Activated T-cell treated with anti-CD3 and anti-CD28 coated beads, Interleukin-2, amount 50 U/mL, for 24 hours (primary cell): ENCODE results near the gene COL18A1.
A peak's percentile ranks its signal among the peaks of the same experiment; 100 is the strongest.

ENCODE experiments used
- DNase-seq: peaks from one replicate; pipeline ENCODE4 v3.0.0-alpha.2; 2020
- H3K27ac Mint-ChIP-seq: 2 replicates; pipeline ENCODE4 v1.8.0; 2020; ENCODE audit warnings: mild to moderate bottlenecking, mixed read lengths
- H3K27me3 Mint-ChIP-seq: 2 replicates; pipeline ENCODE4 v1.8.0; 2020; ENCODE audit warnings: mixed read lengths
- H3K36me3 Mint-ChIP-seq: 2 replicates; pipeline ENCODE4 v1.8.0; 2020; ENCODE audit warnings: low read depth, mixed read lengths
- H3K4me1 Mint-ChIP-seq: 2 replicates; pipeline ENCODE4 v1.8.0; 2020; ENCODE audit warnings: low read depth, mixed read lengths
- H3K4me3 Mint-ChIP-seq: 2 replicates; pipeline ENCODE4 v1.8.0; 2020; ENCODE audit warnings: mild to moderate bottlenecking, moderate library complexity, mixed read lengths
- H3K9me3 Mint-ChIP-seq: 2 replicates; pipeline ENCODE4 v1.8.0; 2020; ENCODE audit warnings: mixed read lengths

Gene COL18A1

DNA sequence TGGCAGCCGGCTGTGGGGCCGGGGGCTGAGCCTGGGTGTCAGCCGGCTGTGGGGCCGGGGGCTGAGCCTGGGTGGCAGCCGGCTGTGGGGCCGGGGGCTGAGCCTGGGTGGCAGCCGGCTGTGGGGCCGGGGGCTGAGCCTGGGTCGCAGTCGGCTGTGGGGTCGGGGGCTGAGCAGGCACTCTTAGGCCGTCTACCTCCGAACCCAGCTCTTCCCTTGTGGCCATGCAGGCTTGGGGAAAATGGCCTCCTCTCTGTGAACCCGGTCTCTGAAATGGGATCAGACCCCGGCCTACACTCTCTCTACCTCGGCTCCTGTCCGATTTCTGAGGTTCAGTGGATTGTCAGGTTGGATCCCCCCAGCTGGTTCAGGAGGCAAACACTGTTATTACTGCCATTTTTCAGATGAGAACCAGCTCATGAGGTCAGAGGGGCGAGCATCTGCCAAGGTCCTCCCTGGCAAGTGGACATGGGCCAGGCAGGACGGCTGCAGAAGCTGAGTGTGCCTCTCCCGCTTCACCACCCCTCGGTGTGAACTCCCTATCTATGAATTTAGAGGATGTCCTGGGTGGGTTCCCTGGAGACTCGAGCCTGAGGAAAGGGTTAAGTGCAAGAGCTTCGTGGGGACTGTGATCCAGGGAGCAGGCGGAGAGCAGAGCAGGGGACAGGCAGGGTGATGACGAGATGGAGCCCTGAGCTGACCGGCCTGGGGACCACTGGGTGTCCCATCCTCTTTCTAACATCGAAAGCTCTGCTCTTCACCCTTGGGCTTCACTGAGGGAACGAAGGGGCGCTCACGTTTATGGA, 10.9 kb upstream of the COL18A1 start:
- Mint-ChIP-seq H3K4me1 (no peaks in the 10 kb centered on the region), H3K4me3 (no peak overlapping the region), H3K27ac (no peak overlapping the region), H3K27me3 (peaks cover 22% of the 10 kb centered on the region), H3K9me3 (no peaks in the 10 kb centered on the region), H3K36me3 (no peaks in the 10 kb centered on the region)
- no peak for DNase-seq

DNA sequence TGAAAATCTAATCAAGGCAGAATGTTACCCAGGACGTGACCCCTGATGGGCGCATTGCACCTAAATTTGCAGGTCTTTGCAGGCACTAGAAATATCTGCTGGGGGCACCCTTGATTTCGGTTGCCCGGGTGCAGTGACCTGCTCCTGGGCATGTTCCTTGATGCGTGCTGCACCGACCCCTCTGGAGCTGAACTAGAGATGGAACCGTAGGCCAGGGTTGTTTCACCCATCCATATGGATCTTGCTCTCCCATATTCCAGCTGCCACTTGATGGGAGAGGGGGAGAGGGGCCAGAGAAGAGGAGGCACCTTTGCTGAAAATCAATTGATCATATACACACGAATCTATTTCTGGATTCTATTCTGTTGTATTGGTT, 8.4 kb upstream of the COL18A1 start:
- H3K4me1 Mint-ChIP-seq: no peaks in the 10 kb centered on the region
- H3K4me3 Mint-ChIP-seq: no peak overlapping the region
- no peak for DNase-seq
- no peak overlapping the region for H3K27ac Mint-ChIP-seq
- H3K27me3 Mint-ChIP-seq: peaks cover 32% of the 10 kb centered on the region
- H3K36me3 Mint-ChIP-seq: no peaks in the 10 kb centered on the region
- peaks cover 6% of the 10 kb centered on the region for H3K9me3 Mint-ChIP-seq

- Mint-ChIP-seq H3K4me1 (no peaks in the 10 kb centered on the region), H3K27me3 (peaks cover 33% of the 10 kb centered on the region)
Observed at GRCh38 chr21:45397381-45397780, 7.6 kb upstream of the COL18A1 start.

GRCh38 chr21:45401054-45401518, 3.9 kb upstream of the COL18A1 start:
- Mint-ChIP-seq H3K27me3 (peaks cover 54% of the 10 kb centered on the region), H3K36me3 (no peaks in the 10 kb centered on the region), H3K4me1 (peaks cover 7% of the 10 kb centered on the region), H3K4me3 (no peak overlapping the region), H3K27ac (no peak overlapping the region), H3K9me3 (peaks cover 11% of the 10 kb centered on the region)
- no peak for DNase-seq

More at GRCh38 chr21:45397381-45397780, 7.6 kb upstream of the COL18A1 start:
- peaks cover 11% of the 10 kb centered on the region for H3K9me3 Mint-ChIP-seq
- DNase-seq: no peak
- H3K4me3 Mint-ChIP-seq: no peak overlapping the region
- H3K36me3 Mint-ChIP-seq: no peaks in the 10 kb centered on the region
- H3K27ac Mint-ChIP-seq: no peak overlapping the region

DNA sequence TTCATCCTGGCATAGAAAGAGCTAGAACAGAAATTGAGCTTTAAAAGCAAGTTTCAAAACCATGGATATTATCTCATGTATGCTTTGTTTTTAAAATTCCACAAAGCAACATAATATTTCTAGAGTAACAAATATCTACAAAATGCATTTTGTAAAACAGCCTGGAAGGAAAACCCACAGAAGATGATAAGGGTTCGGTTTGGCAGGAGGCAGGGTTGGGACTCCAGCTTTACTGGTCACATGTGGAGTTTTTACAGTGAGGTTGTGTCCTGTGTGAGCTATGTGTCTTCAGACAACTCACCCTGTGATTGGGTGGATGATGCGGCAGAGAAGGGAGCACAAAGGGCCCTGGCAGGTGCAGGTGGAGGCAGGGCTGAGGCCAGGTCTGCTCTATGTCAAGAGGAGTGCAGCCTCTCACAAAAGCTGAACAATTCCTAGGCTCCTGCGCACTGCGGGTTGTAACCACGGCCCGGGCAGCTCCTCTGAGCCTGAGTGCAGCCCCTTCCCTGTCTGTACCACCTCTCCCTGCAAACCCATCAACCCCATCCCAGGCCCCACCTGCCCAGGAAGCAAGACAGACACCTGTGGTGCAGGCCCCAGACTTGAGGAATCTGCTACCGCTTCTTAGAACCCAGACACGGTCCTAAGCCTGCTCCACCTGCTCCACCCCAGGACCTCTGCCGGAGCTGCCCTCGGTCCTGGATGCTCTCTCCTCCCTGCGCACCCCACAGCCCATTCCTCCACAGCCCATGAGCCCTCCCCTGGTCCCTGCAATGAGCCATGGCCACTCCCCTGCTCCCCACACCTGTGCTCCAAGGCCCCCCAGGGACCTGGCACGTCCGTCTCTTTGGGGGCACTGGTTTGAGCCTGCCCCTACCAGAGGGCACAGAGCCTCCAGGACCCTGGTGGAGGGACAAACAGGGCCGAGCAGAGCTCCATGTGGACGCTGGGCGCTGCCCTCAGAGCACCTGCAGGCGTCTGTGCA, 2.8 kb upstream of the COL18A1 start:
- peaks cover 13% of the 10 kb centered on the region for H3K4me1 Mint-ChIP-seq
- H3K9me3 Mint-ChIP-seq: peaks cover 11% of the 10 kb centered on the region
- DNase-seq: no peak
- H3K27me3 Mint-ChIP-seq: peaks cover 62% of the 10 kb centered on the region
- no peaks in the 10 kb centered on the region for H3K36me3 Mint-ChIP-seq
- no peak overlapping the region for H3K4me3 Mint-ChIP-seq
- H3K27ac Mint-ChIP-seq: no peak overlapping the region

- no peak overlapping the region for H3K27ac Mint-ChIP-seq
- H3K27me3 Mint-ChIP-seq: peaks cover 70% of the 10 kb centered on the region
- peaks cover 13% of the 10 kb centered on the region for H3K4me1 Mint-ChIP-seq
- H3K9me3 Mint-ChIP-seq: peaks cover 11% of the 10 kb centered on the region
- no peaks in the 10 kb centered on the region for H3K36me3 Mint-ChIP-seq
- DNase-seq: no peak
- peak overlapping the region; percentile 75 for H3K4me3 Mint-ChIP-seq
Observed at GRCh38 chr21:45403133-45403824, 1.7 kb upstream of the COL18A1 start.

- Mint-ChIP-seq H3K27ac (no peak overlapping the region), H3K9me3 (peaks cover 11% of the 10 kb centered on the region), H3K4me1 (peaks cover 13% of the 10 kb centered on the region), H3K36me3 (no peaks in the 10 kb centered on the region), H3K4me3 (peak overlapping the region; percentile 75), H3K27me3 (peaks cover 73% of the 10 kb centered on the region)
- no peak for DNase-seq
Observed at GRCh38 chr21:45403825-45404729, 888 bp upstream of the COL18A1 start.

GRCh38 chr21:45405271-45405818, 380 bp downstream of the COL18A1 start:
- Mint-ChIP-seq H3K27me3 (peaks cover 72% of the 10 kb centered on the region), H3K27ac (no peak overlapping the region), H3K9me3 (peaks cover 11% of the 10 kb centered on the region), H3K4me3 (no peak overlapping the region), H3K4me1 (peaks cover 13% of the 10 kb centered on the region), H3K36me3 (no peaks in the 10 kb centered on the region)
- DNase-seq: peak; percentile 42

GRCh38 chr21:45405819-45406762, 1.1 kb downstream of the COL18A1 start:
- Mint-ChIP-seq H3K27ac (peak overlapping the region; percentile 50), H3K4me3 (peak overlapping the region; percentile 51), H3K9me3 (peaks cover 10% of the 10 kb centered on the region), H3K4me1 (peaks cover 13% of the 10 kb centered on the region), H3K27me3 (peaks cover 69% of the 10 kb centered on the region), H3K36me3 (no peaks in the 10 kb centered on the region)
- DNase-seq: peak; percentile 61

DNA sequence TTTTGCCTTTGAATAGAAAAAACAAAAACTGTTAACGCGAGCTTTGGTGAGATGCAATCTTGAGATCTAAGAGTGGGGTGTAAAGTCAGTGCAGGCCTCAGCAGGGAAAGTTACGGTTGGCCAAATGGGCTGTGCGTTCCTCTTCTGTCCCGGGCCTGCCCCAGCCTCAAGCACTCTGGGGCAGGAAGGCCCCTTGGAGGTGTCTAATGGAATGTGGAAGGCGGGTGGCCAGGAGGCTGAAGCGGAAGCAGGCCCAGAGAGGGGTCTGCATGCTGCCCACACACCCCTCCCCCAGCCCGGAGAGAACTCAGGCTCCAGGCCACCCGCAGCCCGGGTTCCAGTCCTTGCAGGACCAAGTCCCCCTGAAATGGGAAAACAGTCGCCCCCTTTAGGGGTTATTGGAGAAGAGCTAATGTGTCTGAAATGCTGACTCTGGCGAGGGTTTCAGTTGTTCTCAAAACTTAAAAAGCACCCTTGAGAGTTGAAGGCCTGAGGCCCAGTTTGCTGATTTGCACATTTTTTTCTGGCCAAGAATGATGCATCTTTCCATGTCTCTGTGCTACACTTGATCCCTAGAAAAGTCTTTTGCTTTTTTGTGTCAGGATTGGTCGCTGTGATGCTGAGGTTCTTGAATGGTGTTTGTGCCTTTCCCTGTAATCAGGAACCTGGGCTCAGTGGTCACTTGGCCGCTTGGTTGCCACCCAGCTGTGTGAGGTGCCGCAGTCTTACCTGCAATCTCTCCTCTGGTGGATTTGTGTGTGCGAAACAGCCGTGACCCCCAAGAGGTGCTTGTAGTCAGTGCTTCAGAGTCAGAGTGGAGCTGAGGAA, 2.0 kb downstream of the COL18A1 start:
- Mint-ChIP-seq H3K36me3 (no peaks in the 10 kb centered on the region), H3K4me3 (no peak overlapping the region), H3K4me1 (peaks cover 13% of the 10 kb centered on the region), H3K27ac (peak overlapping the region; percentile 50), H3K27me3 (peaks cover 60% of the 10 kb centered on the region), H3K9me3 (peaks cover 1% of the 10 kb centered on the region)
- no peak for DNase-seq

- no peaks in the 10 kb centered on the region for H3K36me3 Mint-ChIP-seq
- no peaks in the 10 kb centered on the region for H3K9me3 Mint-ChIP-seq
- no peak for DNase-seq
- peaks cover 54% of the 10 kb centered on the region for H3K27me3 Mint-ChIP-seq
- no peak overlapping the region for H3K27ac Mint-ChIP-seq
- H3K4me3 Mint-ChIP-seq: no peak overlapping the region
- H3K4me1 Mint-ChIP-seq: peaks cover 13% of the 10 kb centered on the region
Observed at GRCh38 chr21:45407629-45408247, 2.8 kb downstream of the COL18A1 start.
